ENCODE results near the gene KIF26B.

- TF ChIP-seq CTCF (IDR thresholded peaks at IDR 0.05) (no peak), POLR2A (IDR thresholded peaks at IDR 0.05) (no peak), POLR2AphosphoS5 (IDR thresholded peaks at IDR 0.05; ENCODE audit: insufficient read depth in 1 of 2, low read depth in 1 of 2) (no peak)
Measured at GRCh38 chr1:245483247-245483646, 328.5 kb downstream of the KIF26B start.
